Activated CD4-positive, alpha-beta T cell treated with anti-CD3 and anti-CD28 coated beads, Interleukin-2, Interleukin-6, amounts not matched to agents 100 ng/mL and 50 ng/mL, durations not matched to agents 16 hours and 8 hours (primary cell): ENCODE results near the gene PSG7.
"Not testable (repeated sequence)": the region's sequence is repeated elsewhere in the genome, so short reads cannot be mapped to it uniquely, and the experiment has no call there.

Experiments
- DNase-seq: peaks from one replicate; pipeline ENCODE4 v3.0.0-alpha.2; 2020

PSG7 gene

GRCh38 chr19:42913516-42913915 lies 23.5 kb downstream of the PSG7 start:
- not testable (repeated sequence) for DNase-seq

- DNase-seq = not testable (repeated sequence)
Observed at GRCh38 chr19:42912941-42913340, 24.1 kb downstream of the PSG7 start.

- DNase-seq = not testable (repeated sequence)
Observed at GRCh38 chr19:42911731-42912130, 25.3 kb downstream of the PSG7 start.

GRCh38 chr19:42906162-42906561 lies 30.8 kb downstream of the PSG7 start:
- not testable (repeated sequence) for DNase-seq

GRCh38 chr19:42900561-42900960 lies 36.4 kb downstream of the PSG7 start:
- not testable (repeated sequence) for DNase-seq

GRCh38 chr19:42899674-42900073 lies 37.3 kb downstream of the PSG7 start:
- not testable (repeated sequence) for DNase-seq

- not testable (repeated sequence) for DNase-seq
Observed at GRCh38 chr19:42899110-42899509, 37.9 kb downstream of the PSG7 start.

- not testable (repeated sequence) for DNase-seq
Observed at GRCh38 chr19:42898656-42899055, 38.4 kb downstream of the PSG7 start.

- DNase-seq = not testable (repeated sequence)
Observed at GRCh38 chr19:42897729-42898128, 39.3 kb downstream of the PSG7 start.

- not testable (repeated sequence) for DNase-seq
Observed at GRCh38 chr19:42890446-42890845, 46.6 kb downstream of the PSG7 start.

GRCh38 chr19:42887876-42888445 lies 49.0 kb downstream of the PSG7 start:
- not testable (repeated sequence) for DNase-seq

- DNase-seq = not testable (repeated sequence)
Observed at GRCh38 chr19:42882730-42883129, 54.3 kb downstream of the PSG7 start.

- not testable (repeated sequence) for DNase-seq
Observed at GRCh38 chr19:42882010-42882409, 55.0 kb downstream of the PSG7 start.

GRCh38 chr19:42881279-42881678 lies 55.7 kb downstream of the PSG7 start:
- not testable (repeated sequence) for DNase-seq

- DNase-seq = not testable (repeated sequence)
Observed at GRCh38 chr19:42880621-42881020, 56.4 kb downstream of the PSG7 start.

GRCh38 chr19:42879613-42880012 lies 57.4 kb downstream of the PSG7 start, which contains the start of gene PSG1:
Gene PSG1, minus strand, starts transcription at chr19:42879713. Its CDS starts 132 bp downstream, at chr19:42879581.
- no peak for DNase-seq

GRCh38 chr19:42876596-42876995 lies 60.4 kb downstream of the PSG7 start:
- DNase-seq = not testable (repeated sequence)

GRCh38 chr19:42875881-42876280 lies 61.1 kb downstream of the PSG7 start:
- not testable (repeated sequence) for DNase-seq

- DNase-seq = not testable (repeated sequence)
Observed at GRCh38 chr19:42874901-42875813, 61.9 kb downstream of the PSG7 start.

GRCh38 chr19:42874136-42874535 lies 62.9 kb downstream of the PSG7 start:
- not testable (repeated sequence) for DNase-seq
